ENCODE results near the gene RGL1.
A peak's percentile ranks its signal among the peaks of the same experiment; 100 is the strongest.

RGL1 gene

DNA sequence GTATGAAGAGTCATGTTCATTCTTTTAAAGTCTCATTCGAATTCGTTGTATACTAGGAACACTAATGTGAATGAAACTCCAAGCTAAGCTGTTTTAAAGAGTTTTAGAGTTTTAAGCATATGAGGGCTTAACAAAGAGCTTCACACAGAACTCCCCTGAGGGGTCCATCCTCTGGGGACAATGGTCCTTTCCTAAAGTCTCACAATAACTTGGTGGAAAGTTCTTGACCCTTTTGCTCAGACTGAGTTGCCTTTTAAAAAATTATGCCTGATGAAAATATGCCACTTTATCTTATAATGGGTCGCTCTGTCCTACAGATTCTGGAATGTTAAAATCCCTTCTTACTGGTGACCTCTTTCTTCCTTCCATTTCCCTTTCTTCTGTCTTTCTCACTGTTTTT is 64.3 kb downstream of the RGL1 start:
- DNase-seq (ENCODE audit: low read depth, low spot score): no peak

DNA sequence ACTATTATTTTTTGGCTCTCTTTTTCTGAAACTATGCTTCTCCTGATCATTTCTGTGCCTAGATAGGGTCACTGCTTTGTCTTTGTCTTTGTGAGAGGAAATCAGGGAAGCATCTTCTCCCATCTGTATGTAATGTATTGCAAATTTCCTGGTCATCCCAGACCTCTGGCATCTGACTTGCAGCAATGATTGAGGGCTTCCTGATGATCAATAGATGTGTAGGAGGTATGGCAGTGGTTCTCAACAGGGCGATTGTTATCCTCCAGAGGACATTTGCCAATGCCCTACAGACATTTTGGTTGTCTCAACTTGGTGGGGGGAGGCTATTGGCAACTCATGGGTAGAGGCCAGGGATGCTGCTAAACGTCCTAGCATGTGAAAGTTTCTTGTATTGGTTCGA is 64.7 kb downstream of the RGL1 start:
- DNase-seq (ENCODE audit: low read depth, low spot score): no peak

DNA sequence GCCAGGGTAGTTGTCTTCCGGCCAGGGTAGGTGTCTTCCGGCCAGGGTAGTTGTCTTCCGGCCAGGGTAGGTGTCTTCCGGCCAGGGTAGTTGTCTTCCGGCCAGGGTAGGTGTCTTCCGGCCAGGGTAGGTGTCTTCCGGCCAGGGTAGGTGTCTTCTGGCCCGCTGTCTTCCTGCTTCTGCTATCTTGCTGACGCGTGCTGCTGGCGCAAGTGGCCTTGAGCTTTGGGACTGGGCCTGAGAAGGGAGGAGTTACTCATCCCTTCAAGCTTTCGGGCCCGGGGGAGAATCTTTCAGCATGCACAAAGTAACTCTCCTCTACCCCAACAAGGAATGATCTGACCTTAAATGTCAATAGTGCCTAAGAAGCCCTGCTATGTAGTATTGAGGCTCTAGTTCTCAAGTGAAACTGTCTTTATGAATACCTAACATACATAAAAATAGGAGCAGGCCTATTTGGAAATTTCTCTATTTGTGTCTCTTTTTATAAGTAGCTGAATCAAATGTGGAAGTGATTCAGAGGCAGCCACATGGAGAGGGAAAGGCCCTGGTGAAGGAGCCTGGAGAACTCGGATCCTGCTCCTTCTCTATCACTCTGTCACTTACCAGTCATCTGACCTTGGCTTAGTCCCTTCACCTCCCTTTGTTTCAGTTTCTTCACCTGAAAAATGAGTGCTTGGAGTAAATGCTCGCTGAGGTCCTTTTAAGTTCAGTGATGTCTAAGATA is 65.6 kb downstream of the RGL1 start:
- DNase-seq (ENCODE audit: low read depth, low spot score): no peak

DNA sequence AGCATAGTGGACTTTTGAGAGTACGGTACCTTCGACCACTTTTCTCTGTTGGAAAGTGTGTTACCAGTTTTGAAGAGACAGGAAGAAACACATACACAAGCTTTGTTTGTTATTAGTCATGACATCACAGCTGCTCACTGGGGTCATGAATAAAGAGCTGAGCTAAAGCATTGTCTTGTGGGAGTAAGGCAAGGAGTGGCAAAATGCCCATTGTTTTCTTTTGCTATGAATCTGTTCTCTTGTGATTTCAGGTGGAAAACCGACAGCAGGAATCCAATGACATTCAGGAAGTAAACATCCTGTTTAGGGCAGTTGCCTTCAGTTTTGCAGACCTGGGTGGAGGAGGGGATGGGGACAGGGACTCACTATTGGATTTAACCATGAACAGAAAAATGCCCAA is 66.2 kb downstream of the RGL1 start:
- no peak for DNase-seq (ENCODE audit: low read depth, low spot score)

DNA sequence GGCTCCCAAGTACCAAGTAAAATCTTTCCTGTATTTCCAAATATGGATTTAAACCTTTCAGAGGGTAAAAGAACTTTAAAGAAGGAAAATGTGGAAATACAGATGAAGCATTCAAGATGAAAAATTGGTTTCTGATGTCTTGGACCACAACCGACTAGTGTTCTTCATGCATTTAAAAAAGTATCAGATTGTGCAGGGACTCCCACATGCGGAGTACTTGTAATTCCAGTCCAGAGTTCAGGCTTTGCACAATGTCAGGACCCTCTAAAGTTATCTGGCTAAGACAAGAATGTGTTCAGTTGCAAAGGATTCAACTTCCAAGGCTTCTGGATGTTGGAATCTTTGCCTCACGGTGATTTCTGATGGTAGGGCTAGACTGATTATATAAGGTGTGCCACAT is 66.7 kb downstream of the RGL1 start:
- DNase-seq (ENCODE audit: low read depth, low spot score): no peak

DNA sequence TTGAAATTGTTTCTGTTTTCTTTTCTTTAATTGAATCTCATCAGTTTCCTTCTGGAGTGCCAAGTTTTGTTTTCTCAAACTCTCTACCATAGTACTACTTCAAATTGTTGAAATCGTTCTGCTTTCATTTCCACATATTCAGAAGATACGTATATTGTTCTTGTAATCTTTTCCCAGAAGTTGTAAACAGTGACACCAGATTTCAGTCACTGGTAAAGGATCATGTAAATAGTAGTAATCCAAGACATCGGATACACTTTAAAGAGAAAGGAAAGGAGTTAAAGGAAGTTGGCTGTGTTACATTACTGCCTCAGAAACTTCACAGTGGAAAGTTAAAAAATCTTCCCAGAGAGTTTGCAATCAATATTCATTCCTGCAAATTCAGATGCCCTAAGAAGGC is 67.5 kb downstream of the RGL1 start:
- DNase-seq (ENCODE audit: low read depth, low spot score): no peak

DNA sequence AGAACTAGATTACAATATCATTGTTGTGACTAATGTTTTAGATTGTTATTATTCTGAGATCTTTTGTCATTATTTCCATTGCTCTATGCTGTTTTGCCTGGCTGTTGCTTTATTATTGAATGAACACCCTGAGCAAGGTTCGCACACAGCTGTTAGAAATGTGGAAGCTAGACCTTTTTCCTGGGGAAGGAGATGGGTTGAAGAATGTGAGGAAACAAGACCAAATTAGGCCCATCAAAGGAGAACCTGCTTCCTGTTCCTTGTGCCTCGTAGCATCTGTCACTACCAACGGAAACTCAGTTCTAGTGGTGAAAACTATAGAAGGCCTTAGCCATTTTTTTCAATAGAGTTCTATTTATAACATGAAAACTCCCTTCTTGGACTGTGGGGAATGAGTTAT is 68.7 kb downstream of the RGL1 start:
- DNase-seq (ENCODE audit: low read depth, low spot score): no peak

DNA sequence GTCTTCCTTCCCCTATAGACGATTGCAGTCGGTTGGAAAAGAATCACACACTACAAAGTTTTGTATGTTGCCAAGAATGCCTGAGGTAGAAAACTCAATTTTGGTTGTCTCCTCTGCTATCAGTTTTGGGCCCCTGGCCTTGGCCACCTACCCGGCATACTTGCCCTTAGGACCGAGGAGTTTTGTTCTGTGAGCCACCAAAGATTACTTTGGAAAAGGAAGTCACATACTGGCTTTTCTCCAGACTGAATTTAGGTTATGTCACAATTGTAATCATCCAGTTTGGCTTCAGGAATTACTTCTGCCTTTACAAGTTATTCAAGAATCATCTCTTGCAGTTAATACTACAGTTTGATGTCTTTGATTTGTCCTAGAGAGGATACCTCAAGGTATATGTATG is 71.4 kb downstream of the RGL1 start:
- DNase-seq (ENCODE audit: low read depth, low spot score): no peak

DNA sequence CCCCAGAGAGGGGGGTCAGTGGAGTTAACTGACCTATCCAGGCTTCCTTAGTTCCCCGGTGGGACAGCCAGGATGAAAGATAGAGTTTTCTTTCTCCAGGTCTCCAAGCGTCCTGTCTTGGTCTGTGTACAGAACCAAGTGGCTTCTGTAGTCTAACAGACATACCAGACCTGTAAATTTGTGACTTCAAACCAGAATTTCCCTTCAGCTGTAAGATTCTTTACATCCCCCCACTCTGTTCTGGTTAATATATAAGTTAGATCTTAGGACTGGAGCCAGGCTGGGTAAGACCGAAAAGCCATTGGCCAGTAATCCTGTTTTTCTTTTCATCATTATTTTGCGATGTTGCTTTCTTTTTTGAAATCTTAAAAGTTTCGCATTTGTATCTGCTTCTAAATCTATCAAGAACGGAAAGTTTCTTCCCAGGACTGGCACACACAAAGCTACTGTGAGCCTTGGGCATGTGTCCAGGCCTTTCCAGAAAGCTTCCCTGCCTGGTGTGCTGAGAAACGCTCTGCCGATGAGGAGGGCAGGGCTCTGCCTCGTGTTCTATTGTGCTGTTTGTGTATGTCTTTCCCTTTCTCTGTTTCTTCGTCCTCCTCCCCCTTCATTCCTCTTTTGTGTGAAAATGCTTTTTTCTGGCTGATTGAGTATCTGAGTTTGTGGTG is 72.3 kb downstream of the RGL1 start:
- no peak for DNase-seq (ENCODE audit: low read depth, low spot score)

DNA sequence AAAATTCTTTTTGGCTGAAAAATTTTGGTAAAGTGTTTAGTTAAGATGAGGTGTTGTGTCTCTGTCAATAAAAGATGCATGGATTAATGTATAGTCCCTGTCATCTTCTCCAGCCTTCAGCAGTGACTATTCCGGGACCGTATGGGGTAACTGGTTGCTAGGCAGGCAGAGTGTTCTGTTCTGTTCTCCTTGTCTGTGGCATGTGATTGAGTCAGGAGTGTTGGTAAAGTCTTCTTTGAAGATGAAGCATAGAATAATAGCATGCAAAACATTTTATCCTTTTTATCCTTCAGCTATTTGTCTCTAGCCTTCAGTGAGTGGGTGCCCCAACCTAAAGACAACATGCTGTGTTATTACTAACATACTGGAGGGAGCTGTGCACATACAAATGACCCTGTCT is 74.6 kb downstream of the RGL1 start:
- DNase-seq (ENCODE audit: low read depth, low spot score): no peak

DNA sequence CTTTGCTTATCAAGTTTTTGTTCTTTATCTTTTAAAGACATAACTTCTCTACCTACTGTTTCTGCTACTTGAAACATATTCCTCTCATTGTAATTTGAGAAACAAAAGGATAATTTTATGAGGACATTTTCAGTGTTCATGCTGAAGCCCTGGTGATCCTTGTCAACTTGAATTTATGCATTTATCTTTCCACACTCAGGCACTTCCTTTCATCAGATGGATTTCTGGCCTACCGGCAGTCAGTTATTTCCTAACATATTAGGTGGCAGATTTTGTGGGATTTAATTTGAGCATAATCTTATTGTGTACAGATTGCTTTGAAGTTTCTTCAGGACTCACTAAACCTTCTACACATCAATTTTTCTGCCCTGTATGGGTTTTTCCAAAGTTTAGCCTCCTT is 75.0 kb downstream of the RGL1 start:
- DNase-seq (ENCODE audit: low read depth, low spot score): no peak

DNA sequence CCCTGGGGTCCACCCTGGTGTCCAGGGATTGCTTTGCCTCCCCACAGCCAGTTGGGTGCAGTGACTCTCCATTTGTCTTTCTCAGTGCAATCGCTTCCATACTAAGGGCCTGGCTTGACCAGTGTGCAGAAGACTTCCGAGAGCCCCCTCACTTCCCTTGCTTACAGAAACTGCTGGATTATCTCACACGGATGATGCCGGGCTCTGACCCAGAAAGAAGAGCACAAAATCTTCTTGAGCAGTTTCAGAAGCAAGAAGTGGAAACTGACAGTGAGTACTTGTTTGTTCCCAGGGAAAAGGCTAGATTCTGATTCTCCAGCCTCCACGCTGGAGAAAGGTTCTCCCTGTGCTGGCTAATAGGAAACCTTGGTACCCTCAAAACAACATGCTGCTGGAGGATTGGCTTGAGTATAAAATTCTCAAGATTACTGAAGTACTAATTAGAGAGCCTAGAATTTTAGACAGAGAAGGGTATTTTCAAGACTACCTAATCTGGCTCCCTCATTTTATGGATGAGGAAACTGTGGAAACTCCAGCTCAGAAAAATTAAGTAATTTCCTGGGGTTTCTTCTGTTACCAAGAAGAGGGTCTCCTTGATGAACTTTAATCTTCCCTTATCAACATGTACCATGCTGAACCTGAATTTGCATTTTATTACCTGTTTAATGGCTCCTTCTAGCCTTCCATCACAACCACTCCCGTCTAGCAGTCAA is 75.8 kb downstream of the RGL1 start:
- DNase-seq (ENCODE audit: low read depth, low spot score): no peak

DNA sequence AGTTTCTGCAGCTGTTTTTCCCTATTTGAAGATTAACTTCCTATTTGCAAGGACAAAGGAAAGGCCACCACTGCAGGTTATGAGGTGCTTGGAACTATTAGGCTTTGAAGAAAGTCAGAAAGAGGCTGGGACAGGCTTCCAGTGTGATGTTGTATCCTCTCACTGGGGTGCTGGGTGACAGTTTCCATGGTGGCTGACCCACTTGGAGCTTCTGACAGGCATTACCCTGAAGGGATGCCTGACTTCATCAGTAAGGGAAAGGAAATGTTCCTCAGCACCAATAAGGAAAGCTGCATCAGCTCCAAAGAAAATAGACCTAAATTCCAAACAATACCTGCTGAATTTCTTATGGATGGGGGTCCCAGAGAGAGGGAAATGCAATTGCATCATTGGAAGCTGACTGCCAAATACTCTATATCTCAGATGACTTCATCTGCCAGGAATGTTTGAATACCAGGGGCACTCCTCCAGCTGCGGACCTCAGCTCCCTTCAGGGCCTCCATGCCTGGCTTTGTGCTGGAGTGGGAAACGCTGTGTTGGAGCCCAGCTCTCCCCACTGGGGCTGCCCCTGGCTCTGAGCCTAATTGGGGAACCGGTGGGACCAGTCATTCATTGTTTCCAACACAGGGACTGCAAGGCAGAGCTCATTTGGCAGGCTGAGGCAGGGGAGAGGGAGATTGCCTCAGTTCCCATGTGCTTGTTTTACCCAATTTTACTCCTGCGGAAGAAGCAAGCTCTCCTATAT is 76.6 kb downstream of the RGL1 start:
- peak; percentile 45 for DNase-seq (ENCODE audit: low read depth, low spot score)

DNA sequence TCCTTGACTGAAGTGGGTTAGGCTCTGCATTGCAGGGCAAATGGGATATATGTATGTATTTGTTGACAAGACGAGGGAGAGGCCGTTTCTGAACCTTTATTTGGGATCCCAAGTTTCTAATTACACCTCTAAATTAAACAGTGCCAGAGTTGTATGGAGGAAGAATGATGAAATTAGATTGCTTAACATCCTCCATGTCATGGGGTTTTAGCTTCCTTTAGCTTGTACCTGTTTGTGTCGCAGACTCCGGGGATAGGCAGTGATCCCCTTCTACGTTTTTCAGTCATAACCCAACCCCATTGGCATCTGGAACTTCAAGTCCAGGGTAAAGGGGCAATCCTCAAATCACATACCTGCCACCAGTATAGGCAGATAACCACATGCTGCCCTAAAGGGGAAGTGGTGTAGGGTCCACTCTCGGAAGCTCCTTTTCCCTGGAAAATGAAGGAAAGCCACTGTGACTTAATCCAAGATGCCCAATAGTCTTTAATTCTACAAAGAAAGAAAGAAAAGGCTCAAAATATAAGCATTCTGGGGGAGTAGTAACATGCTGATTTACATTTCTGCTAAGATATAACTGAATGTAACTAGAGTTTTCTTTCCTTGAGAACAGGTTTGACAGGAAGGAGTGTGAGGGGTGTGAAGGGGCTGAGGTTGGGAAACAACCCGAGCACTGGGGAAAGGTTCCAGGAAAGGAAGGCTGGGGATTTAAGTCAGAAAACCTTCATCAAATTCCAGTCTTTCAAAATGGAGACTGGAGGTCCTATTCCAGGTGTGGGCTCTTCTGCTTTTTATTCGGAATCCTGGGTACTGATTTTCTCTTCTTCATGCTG is 77.6 kb downstream of the RGL1 start:
- DNase-seq (ENCODE audit: low read depth, low spot score): no peak

DNA sequence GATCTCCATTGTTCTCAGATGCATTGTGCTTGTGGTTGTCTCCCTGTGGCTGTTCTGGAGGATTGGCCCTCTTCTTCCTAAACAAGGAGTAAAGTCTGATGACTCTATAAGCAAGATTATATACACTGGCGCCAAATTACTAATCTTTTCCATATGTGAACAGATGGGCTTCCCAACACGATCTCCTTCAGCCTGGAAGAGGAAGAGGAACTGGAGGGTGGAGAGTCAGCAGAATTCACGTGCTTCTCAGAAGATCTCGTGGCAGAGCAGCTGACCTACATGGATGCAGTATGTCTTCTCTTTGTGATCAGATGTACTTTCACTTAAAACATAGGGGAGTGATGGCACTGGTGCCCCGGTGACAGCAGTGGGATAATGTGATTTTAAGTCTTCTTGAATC is 78.7 kb downstream of the RGL1 start:
- no peak for DNase-seq (ENCODE audit: low read depth, low spot score)

DNA sequence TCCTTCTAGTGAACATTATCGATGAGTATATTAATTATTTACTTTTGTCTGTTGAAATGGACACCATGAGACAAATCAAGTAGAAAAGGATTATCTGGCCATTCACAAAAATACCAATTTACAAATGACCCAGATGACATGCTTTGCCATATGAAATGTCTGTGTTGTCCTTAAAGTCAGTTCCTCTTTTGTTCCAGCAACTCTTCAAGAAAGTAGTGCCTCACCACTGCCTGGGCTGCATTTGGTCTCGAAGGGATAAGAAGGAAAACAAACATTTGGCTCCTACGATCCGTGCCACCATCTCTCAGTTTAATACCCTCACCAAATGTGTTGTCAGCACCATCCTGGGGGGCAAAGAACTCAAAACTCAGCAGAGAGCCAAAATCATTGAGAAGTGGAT is 79.6 kb downstream of the RGL1 start:
- DNase-seq (ENCODE audit: low read depth, low spot score): no peak

DNA sequence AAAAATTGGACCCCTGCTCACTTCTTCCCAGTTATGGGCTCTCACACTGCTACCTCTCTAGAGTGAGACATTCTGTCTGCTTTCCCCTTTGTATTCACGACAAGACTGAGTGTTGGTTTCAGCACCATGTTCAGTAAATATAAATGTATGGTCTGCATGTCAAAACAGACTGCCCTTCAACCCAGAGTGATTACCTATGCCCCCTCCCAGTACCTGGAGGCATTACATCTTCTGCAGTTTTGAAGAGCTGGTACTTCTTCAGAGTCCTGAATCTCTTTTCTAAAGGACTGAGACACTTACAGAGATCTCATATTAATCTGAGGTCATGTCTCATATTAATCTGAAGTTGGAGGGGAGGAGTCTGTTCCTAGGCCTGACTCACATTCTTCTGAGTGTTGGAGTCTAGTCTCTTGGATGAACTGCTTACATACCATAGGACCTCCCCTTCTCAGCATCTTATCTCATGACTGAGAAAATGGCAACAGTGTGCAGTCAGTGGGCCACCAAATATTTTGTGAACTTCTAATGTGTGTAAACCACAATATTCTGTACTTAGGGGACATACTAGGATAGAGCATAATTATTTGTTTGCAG is 80.3 kb downstream of the RGL1 start:
- DNase-seq (ENCODE audit: low read depth, low spot score): no peak

DNA sequence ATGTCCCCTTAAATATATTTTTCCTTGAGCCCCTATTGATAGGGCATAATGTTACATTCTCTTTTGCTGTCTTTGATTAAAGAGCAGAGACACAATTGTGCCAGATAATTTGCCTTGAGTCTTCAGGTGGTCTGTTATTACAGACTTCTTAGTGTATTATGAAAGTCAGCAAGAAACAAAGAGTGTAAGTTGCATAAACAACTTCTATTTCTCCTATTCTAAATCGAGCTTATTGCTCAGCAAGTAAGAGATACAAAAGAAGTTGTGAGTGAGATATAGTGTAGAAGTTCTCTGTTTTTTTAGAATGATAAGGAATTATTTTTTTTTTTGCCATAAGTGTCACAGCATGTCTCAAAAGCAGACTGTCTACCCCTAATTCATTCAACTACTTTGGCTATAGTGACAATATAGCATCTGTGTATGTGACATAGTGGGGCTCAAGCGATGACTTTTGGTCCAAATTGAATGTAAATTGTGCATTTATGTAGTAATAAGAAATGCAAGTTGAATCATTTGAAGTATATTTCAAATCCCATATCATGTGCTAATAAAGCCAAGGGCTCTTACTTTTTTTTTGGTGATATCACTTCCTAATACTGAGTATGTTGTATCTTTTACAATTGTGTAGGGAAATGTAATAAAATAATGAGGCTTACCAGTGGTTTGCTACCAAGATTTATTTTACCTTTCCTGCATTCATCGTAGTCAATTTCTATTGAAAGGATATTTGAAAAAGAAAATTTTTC is 81.3 kb downstream of the RGL1 start:
- DNase-seq (ENCODE audit: low read depth, low spot score): no peak

DNA sequence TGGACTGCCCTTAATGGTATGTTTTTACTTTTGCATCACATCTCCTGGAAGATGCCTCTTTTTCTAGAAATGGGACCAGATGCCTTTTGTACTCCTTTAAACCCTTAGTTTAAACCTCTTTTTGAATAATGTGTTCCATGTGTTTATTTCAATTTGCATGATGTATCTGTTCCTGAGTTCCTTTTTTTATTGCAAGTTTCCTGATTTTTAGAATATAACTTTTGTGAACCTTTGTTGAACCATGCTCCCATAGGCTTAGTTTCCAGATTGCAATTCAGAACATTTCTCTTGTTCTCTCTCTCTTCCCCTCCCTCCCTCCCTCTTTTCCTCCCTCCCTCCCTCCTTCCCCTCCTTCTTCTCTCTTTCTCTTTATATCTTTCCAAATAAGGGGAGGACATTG is 81.9 kb downstream of the RGL1 start:
- no peak for DNase-seq (ENCODE audit: low read depth, low spot score)

Data from iPS DF 19.7 (cell line).